Midbrain (tissue), 1 donor: ENCODE results near the gene CMTM8.

ENCODE experiments used
- DNase-seq: peaks from one replicate; lab custom pipeline; 2025; lab: John Stamatoyannopoulos, UW

CMTM8 gene

DNA sequence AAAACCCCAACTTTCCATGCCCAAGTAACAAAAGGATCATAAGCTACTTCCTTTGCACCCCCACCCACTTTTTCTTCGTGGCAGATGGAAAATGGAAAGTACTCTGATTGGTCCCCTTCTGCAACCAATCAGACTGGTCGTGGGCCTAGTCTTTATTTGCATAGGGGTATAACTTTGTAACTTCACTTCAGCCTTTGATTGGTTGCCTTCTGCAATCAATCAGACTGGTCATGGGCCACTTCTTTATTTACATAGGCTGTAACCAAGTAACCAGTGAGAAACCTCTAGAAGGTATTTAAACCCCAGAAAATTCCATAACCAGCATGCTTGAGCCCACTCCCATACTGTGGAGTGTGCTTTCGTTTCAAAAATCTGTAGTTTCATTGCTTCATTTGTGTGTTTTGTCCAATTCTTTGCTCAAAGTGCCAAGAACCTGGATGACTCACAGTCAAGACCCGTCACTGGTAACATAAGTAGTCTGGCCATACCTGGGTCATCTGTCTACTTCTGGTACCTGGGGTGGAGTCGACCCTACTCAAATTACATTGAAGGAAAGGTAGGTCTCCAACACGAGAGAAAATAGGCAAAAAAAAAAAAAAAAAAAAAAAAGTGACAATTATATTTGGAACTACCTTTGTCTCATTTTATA is 41.9 kb downstream of the CMTM8 start:
- no peak for DNase-seq

DNA sequence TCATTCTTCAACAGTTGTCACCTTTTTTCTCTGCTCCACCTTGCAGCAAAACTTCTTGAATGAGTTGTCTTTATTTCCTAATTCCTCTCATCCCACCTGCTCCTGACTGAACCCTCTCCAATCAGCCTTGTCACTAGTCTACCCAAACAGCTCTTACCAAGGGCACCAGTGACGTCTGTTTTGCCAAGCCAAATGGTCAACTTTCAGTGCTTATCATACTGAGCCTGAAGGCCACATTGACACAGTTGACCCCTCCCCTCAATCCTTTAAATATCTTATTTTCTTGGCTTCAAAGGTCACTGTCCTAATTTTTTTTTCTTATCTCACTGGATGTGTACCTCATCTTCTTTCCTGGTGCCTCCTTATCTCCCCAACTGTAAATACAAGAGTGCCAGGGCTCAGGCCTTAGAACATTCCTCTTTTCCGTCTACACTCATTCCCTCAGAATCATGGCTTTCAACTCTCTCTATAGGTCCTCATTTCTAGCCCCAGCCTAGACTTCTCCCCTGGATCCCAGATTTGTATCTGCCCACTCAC is 43.2 kb downstream of the CMTM8 start:
- no peak for DNase-seq

DNA sequence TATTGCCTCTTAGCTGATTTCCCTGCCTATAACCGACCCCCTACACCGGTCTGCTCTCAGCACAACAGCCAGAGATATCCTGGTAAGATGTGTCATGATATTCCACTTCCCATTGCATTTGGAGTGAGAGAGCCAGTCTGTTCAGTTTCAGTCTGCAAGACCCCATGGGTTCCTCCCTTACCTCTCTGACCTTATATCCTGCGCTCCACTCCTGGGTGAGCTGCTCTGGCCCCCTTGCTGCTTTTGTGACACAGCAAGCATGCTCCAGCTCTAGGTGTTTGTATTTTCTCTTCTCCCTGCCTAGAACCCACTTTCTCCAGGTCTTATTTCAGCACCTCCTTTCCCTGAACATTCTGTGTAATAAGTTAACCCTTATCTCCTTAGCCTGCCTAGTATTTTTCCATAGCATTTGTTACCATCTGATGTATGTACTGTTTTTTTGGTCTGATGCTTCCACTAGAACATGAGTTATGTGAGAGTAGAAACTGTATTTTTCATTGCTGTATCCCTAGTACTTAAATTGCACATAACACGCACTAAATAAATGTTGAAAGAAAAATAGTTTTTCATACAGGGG is 44.2 kb downstream of the CMTM8 start:
- DNase-seq, result no peak

DNA sequence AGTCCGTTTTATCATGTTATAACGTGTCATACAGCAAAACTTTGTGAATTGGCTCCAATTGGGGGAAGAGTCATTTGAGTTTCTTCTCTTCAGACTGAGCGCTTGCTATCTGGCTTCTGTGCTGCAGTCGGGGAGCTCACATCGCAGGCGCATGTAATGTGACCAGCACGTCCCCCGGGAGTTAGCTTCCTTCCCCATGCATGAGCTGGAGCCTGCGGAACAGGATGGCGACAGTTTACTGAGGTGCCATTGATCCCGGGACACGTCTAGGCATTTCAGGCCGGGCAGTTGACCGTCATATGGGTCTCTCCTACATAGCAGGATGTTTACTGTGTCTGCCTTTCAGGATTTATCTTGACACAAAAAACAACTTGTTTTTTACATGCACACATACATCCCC is 44.8 kb downstream of the CMTM8 start:
- no peak for DNase-seq

DNA sequence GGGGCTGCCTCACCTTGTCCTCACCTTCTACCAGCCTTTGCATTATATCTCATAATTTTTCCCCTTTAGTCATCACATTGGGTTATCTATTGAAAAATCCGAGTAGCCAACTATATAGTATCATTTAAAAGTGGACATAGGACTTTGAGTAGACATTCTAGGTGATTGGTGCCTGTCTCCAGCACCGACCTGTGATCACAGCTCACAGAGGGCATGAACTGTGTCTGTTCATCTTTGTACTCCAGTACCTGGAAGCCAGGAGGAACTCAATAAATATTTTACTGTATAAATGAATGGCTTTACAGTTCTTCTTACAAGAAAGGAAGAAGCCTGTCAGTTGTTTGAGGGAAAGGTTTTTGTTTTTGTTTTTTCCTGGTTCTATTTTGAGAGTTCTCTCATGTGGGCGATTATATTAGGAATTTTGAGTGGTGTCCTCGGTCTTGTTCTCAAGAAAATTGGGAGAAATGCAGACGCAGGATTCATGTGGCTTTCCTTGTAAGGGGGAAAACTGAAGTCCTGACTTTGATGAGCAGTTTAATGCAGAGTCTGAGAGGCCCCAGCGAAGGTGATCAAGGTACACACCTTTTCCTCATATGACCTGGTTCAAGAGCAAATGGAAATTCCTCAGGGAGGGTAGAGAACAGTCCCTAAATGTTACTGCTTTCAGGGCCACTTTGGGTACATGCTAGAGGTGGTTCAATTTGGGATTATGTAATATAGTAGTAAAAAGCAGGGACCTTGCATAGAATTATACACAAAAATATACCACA is 46.1 kb downstream of the CMTM8 start:
- DNase-seq, result no peak

DNA sequence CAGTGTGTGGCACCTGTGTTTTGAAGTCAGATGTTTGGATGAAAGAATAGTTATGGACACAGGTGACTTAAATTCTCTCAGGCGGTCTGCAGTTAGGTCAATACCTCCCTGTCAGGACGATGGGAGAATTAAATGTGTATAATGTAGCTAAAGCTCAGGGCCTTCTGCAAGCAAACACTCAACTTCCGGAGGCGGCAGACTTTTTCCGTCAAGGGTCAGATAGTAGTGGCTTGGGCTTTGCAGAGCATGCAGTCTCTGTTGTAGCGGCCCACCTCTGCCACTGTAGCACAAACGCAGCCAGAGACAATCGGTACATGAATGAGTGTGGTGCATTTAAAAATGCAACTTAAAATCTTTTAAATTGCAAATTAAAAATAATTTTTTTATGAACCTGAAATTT is 47.4 kb downstream of the CMTM8 start:
- DNase-seq, result no peak

DNA sequence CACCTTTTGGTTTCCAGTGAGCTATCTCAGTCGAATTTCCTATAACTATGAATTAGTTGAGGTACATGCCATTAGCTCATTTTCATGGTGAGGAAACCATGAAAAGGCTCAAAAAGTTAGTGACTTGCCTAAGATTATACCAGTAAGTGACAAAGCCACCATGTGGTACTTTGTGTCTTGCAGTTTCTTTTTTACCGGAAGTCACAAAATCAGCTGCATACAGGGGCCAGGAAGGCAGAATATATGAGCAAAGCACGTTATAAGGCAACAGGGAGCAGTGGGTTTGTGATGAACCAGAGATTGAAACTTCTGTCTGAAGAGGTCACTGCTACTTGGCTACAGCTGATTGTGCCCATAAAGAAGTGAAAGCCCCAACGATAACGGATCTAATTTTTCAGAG is 50.3 kb downstream of the CMTM8 start:
- DNase-seq, result no peak

DNA sequence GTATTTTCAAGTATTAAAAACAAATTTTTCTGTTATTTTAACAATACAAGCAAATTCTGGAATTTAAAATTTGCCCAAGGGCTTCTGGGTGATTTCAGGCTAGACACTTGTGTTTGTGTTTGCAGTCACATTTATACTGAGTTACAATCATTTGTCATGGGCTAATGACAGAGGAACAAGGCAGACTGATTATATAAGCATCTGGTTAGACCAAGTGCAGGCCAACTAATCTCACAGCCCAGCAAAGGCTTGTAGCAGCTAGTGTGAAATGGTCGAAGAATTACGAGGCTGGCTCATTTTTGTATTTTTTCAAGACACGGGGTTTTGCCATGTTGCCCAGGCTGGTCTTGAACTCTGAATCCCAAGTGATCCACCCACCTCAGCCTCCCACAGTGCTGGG is 52.1 kb downstream of the CMTM8 start:
- DNase-seq, result no peak

DNA sequence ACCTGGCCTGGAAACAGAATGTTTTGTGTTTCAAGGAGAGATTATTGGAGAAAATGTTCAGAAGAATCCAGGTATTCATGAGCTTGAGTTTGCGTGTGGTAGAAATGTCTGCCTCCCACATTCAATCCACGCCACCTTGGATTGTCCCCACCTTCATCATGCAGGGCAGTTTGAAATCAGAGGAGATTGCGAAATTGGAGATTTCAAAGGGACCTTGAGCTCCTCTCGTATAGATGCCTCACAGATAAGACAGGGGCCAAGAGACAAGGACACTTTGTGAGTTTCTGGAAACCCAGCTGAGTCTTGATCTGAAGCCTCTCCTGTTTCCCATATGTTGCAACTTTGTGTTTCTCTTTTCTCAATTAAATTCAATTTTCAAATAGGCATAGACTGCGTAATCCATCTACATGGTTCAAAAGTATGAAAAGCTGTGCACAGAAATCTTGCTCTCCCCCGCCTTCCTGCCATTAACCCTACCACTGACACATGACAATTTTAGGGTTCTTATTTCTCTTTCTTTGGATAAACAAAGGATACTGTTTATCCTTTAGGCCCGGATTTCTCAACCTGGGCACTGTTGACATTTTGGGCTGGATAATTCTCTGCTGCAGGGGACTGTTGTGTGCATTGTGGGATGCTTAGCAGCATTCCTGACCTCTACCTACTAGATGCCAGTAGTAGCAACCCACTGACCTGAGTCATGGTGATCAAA is 53.8 kb downstream of the CMTM8 start:
- no peak for DNase-seq

DNA sequence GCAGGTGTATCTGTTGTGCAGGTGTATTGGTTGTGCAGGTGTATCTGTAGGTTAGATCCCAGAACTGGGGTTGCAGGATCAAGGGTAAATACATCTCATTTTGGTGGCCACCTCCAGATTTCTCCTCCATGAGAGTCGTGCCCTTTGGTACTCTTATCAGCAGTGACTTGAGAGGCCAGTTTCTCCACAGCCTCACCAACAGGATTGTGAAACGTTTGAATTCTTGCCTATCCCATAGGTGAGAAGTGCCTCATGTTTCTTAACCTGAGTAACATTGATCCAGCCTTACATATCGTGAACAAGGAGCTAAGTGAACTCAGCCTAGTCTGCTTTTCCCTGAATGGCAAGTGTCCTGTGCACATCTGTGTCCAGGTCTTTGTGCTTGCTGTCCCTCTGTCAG is 55.4 kb downstream of the CMTM8 start:
- no peak for DNase-seq

DNA sequence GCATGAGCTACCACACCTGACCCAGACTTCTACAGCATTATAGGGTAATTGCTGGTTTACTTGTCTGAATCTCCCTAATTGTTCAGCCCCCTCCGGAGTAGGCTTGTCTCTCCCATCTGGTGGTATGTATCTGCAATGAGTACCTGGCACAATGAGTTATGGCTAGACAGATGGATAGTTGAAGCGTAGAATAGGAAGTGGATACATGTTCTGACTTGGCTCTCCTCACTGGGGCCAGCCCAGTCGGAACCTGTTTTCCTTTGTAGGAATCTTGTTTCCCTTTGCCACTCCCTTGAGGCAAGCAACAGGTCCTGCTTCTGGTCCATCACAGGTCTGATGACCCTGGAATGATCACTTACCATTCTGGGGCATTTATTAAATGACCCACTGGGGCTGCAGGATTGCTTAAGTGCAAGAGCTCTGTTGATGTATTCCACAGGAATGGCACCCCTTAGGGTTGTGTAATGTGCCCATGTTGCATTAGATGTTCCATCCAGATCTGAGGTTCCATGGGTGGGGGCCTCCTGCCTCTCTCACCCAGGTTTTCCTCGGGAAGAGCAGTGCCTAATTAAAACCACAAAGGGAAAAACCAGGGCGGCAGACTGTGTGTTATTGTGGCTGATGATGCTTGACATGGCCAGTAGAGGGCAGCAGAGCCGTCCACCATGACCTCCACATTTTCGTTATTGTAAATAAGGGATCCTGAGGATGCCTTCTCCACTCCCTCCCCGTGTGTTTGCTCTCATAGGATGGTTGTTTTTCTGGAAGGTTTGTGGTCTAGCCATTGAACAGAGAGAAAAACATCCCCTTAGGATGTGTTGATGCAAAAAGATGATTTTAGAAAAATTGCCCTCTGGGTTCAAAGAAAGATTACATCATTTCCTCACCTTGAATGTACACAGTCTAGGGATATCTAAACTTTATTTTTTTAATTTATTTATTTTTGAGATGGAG is 58.0 kb downstream of the CMTM8 start:
- peak; percentile 30 for DNase-seq

DNA sequence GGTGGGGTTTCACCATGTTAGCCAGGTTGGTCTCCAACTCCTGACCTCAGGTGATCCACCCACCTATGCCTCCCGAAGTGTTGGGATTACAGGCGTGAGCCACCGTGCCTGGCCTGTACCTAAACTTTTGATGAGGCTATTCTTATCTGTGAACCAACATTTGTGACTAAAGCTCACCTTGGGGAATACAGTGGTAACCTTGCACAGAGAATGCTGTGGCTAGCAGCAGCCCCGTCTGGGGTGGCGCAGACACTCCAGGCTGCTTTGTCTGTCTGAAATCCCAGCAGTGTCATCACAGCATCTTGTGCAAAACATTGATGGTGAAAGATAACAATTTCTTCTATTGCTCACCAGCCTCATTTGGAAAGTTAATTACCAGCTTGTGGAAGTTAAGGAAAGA is 58.9 kb downstream of the CMTM8 start:
- no peak for DNase-seq

DNA sequence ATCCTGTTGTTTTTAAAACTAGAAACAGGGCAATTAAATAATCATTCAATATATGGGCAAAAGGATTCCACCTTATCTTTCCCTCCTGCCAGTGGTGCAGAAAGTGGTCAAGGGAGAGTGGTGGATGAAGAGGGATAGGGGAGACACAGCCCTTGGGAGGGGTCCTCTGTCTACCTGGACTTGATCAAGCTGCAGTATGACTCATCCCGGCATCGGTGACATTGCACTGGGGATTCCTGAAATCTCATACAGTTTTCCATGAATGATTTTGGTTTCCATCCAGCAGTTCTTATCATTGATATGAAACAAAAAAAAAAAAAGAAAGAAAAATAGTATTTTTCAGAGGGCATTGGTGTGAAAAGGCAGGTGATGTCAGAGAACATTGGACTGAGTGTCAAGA is 62.9 kb downstream of the CMTM8 start:
- DNase-seq, result no peak

DNA sequence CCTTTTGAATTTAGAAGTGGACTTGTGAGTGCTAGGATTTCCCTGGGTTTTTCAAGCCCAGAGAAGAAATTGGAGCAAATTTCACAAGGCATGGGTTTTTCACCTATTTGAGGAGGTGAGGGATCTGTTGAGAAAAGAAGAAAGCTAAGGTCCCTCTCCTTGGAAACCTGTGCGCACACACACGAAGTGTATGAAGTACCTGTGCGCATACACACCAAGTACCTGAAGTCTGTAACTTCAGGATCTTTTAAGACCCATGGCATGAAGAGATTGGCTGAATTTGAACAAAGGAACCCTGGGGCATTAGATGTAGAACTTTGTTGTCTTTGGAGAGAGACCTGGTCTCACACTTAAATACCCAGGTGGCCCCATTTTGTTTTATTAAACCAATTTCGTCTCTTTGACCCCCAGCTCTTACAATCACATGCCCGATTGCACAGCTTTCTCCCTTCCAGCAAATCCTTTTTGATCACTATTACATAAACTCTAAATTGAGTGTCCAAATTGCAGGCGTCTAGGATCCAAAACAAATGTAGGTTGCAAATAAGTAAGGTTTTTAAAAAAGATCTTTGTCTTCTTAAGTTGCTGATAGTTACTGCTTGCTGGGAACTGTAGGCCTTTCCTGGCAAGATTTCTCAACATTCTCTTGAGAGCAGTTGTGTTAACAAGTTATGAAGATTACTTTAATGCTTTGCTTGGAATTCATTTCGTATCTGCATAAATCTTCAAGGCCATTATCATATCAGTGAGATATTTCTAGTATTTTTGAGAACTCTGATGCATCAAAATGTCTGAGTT is 64.3 kb downstream of the CMTM8 start:
- no peak for DNase-seq

DNA sequence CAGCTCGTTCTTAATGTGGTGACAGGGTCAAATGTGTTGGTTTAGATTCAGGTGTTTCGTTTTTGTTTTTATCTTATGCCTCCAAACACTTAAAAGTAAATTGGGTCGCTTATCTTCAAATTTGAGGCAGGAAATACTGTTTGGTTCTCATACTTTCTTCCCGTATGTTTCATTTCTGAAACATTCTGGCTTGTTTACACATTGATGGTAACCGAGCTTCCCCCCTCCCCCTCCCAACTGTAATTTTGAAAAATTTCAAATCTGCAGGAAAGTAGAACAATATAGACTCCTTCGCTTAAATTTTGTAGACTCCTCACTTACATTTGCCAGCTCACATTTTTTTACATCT is 64.9 kb downstream of the CMTM8 start:
- no peak for DNase-seq

DNA sequence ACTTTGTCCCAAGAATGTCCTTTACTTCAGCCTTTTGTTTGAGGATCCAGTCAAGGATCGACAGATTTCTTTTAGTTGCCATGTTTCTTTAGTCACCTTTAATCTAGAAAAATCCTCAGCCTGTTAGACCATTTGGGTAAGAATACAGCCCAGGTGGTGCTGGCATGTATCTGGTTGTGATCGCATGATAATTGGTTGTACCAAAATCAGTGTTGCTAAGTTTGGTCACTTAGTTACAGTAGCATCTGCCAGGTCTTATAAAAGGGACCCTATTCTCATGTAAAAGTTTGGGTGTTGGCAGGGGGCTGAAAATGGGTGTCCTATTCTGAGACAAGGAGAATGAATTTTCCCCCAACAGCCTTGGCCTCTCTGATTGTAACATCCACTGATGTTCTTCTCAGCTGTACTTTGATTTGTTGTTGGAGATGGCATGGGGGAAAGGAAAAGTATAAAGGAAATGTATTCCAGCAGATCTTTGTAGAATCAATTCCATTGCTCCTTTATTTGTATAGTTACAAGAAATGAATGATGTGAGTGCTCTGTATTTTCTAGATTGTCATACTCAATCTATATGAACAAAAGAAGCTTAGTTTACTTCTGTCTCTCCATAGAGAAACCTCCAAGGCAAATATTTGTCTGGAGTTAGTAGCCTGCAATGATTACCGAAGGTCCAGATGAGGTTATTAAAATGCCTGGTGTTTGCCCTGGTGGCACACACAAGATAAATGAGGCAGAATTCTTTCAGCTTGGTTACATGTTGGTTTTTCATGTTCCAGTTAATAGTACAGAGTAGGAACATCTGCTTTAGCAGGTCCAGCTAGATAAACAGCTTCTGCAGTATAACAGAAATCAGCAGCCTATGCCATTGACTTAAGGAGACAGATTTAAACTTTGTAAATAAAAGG is 65.7 kb downstream of the CMTM8 start:
- no peak for DNase-seq

DNA sequence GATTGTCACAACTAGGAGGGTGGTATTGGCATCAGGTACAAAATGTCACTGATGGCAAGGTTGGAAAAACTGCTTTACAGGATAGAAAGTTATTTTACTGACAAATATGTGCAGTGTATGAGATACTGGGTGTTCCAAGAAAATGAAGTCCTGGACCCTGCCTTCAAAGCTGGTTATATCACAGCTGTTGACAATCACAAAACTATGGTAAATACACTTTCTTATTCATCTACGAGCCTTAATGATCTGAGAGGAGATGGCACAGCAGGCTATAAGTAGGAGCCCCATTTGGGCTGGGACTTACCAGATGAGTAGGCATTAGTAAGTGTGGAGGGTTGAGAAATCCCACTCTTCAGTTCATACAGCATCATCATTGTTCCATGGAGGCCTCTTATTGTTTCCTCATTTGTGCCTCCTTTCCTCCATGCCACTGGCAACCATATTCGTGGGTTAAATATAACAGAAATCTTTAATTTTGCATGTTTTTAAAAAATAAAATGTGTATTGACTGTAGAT is 66.9 kb downstream of the CMTM8 start:
- no peak for DNase-seq

DNA sequence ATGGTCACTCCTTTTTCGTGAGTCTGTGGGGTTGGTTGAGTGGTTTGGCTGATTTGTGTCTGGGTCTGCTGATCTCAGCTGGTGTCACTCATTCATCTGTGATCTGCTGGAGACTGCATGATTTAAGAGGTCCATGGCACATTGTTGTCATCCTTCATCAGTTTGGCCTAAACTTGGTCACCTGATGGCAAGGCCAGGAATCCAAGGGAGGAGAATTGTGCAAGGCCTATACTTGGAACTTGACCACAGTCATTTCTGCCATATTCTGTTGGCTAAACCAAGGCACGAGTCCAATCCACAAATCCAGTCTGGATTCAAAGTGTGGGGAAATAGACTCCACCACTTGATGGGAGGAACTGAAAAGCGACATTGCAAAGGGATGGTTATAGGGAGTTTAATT is 67.6 kb downstream of the CMTM8 start:
- DNase-seq, result no peak

DNA sequence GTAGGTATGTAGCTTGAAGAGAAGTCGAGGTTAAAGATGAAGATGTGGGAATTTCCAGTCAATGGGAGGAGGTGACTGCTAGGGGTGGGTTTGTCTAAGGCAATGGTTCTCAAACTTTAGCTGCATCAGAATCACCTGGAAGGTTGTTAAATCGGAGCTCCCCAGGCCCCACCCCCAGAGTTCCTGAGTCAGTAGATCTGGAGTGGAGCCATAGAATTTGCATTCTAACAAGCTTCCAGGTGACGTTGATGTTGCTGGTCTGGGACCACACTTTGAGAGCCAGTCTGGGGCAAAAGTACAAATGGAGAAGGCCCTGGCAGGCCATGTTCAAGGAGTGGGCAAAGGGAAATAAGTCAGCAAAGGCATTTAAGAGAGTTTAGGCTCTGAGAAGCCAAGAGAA is 69.1 kb downstream of the CMTM8 start:
- no peak for DNase-seq
